DOHH2 (cell line): ENCODE results near the gene MLLT10.

ENCODE experiments used
- EZH2phosphoT487 ChIP-seq: fragments of 200-600 bp; sonication (generic); IDR thresholded peaks from 2 replicates; pipeline ENCODE4 v1.6.1; 2017; ENCODE audit warnings: borderline replicate concordance, mild to moderate bottlenecking, antibody characterized with exemption, low read length, moderate library complexity, mixed read lengths
- TF ChIP-seq, protein P1 (sequence below): fragments of 200-600 bp; sonication (generic); IDR thresholded peaks from one replicate; pipeline ENCODE4 v1.5.1; 2014; ENCODE audit warnings: antibody characterized with exemption, mild to moderate bottlenecking, low read depth, low read length; ENCODE audit not compliant: poor library complexity, severe bottlenecking

GRCh38 chr10:21700474-21700873 is 166.4 kb downstream of the MLLT10 start:
- TF ChIP-seq, protein P1, sequence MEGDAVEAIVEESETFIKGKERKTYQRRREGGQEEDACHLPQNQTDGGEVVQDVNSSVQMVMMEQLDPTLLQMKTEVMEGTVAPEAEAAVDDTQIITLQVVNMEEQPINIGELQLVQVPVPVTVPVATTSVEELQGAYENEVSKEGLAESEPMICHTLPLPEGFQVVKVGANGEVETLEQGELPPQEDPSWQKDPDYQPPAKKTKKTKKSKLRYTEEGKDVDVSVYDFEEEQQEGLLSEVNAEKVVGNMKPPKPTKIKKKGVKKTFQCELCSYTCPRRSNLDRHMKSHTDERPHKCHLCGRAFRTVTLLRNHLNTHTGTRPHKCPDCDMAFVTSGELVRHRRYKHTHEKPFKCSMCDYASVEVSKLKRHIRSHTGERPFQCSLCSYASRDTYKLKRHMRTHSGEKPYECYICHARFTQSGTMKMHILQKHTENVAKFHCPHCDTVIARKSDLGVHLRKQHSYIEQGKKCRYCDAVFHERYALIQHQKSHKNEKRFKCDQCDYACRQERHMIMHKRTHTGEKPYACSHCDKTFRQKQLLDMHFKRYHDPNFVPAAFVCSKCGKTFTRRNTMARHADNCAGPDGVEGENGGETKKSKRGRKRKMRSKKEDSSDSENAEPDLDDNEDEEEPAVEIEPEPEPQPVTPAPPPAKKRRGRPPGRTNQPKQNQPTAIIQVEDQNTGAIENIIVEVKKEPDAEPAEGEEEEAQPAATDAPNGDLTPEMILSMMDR = no peak
- no peak for TF ChIP-seq EZH2phosphoT487
